AML-193 (cell line): ENCODE data around the gene MYH9.
A peak's percentile ranks its signal among the peaks of the same experiment; 100 is the strongest.
"Not testable (repeated sequence)": the region's sequence is repeated elsewhere in the genome, so short reads cannot be mapped to it uniquely, and the experiment has no call there.

Source experiments
- DNase-seq, 2 experiments: peaks; one replicate each; lab custom pipeline; 2025; lab: John Stamatoyannopoulos, UW

The MYH9 gene

DNA sequence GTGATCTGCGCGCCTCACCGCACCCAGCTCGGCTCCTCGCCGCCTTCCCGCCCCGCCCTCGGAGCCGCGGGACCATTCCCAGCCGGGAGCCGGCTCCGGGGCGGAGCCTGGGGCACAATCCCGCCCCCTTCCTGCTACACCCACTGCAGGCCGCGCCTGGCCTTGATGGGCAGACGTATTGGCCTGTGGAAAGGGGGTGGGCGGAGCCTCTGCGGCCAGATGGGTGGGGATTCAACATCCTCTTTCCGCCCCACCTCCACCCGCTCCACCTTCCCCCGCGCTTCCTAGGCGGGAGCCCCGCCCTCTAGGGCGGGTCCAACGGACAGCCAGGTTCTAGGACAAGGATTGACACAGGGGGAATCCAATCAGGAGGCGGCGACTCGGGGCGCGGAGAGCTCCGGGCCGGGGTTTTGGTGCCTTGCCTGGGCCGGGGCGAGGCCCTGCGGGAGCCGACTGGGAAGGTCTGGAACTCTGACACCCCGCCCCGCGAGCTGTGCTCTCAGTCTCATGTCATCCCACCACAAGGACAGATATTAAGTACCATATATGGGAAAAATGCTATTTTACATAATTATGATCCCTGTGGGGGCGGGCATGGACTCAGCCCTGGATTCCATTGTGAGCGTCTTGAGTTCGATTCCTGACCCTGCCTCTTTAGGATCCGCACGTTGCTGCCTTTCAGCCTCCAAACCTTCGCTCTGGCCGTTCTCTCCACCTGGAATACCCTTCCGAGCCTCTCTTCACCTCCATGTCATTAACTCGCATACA, at the start of gene MYH9:
Gene MYH9, minus strand, starts transcription at position 9 of the 768 bp plus-strand sequence. CDS start 38,731 bp downstream, outside the sequence.
- DNase-seq: peak; percentile 95 to 96

DNA sequence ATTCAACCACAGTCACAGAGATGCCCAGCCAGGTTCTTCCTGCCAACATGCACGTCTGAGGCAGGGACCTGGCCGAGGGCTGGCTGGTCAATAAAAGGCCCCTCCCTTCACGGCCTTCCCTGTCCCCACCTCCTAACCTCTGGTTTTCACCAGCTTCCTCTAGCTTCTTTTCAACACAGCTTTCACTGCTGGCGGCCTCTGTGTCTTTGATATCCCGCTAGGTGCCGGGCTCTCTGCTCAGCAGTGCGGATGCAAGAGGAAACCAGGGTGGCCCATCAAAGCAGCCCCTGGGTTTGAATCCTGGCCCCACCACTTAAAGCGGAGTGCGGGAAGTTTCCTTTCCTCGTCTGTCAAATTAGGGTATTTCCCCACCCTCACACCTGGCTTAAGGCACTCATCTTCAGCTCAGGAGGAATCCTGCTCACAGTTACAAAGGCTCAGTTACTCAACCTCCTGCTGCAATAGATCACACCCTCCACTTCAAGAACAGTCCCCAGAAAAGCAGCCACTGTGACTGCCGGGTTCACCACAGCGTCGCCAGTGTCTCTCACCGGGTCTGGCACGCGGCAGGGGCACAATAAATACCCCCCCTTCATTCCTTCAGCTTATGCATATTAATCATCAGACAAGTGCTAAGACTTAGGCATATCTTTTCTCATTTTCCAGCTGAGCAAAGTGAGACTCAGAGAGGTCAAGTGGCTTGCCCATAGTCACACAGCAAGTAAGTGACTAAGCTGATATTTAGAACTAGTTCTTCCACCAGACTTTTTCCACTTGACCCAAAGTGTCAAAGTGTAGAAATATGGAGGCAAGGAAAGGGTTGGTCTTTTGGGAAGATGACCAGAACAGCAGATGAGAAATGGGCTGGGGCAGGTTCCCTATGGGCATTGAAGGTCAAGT, 48.0 kb upstream of the MYH9 start:
- peak in 1 of 2 experiments; percentile 21 for DNase-seq

DNA sequence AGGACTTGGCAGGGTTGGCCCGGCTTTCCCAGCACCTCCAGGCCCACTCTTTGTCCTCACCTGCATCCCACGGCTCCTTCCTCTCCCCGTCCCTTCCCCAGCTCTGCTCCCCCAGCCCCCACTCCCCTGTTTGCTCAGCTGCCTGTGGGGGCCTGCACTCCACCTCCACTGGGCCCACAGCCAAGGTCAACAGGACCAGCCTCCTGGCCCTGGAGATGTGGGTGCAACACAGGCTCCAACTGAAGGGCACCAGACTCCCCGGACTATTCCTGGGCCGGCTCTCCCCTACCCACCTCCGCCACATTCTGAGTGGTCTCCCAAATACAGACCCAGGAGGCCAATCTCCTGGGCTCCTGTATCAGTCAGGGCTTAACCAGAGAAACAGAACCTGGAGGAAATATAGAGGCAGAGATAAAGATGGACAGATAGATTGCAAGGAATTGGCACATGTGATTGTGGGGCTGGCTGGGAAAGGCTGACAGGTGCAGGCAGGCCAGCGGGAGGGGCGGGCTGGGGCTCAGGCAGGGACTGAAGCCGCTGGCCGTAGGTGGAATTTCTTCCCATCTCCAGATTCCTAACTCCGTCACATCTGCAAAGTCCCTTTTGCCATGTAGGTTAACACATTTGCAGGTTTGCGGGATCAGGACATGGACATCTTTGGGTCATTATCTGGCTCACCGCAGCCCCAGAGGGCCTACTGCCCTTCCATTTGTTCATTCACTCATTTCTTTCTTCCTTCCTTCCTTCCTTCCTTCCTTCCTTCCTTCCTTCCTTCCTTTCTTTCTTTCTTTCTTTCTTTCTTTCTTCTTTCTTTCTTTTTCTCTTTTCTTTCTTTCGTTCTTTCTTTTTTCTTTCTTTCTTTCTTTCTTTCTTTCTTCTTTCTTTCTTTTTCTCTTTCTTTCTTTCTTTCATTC, 45.8 kb upstream of the MYH9 start:
- no peak for DNase-seq

DNA sequence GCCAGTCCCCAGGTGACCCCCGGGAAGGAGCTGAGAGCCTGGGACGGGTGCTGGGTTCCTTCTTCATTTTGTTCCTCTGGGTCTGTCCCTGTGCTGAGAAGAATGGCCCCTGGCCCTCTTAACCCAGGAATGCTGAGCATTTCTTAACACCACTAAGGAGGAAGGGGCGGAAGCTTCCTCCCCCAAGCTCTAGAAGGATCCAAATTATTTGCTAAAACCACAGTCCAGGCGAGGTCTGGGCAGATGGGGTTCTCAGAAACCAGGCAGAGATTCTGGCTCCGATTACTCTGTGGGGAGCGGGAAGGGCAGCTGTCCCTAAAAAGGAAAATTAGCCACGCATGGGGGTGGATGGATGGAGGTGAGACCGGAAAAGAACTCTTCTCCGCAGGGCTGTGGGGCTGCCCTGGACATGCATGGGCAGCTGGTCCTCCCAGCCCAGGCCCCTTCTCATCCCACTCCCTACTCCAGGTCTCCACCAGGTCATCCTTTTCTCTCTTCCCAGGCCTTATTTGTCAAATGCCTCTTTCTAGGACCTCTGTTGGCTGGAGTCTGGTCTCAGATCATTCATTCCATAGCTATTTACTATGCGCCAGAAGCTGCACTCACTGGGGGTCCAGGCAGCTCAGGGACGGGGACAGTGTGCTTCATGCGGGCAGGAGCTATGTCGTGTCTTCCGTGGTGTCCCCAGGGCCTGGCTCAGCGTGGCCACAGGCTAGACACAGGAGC, 45.0 kb upstream of the MYH9 start:
- no peak for DNase-seq

DNA sequence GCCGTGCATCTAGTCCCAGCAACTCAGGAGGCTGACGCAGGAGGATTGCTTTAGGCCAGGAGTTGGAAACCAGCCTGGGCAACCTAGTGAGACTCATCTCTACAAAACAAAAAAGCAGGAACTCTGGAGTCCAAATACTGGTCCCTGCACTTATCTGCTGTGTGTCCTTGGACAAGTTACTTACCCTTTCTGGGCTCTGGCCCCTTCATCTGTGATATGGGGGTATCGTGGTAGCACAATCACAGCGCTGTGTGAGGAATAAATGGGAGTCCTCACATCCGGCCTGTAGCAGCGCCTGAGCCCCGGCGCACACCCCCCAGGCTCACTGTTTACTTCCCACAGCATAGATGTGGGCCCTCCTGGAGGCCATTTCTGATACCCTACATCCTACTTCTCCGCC, 44.2 kb upstream of the MYH9 start:
- DNase-seq: no peak

DNA sequence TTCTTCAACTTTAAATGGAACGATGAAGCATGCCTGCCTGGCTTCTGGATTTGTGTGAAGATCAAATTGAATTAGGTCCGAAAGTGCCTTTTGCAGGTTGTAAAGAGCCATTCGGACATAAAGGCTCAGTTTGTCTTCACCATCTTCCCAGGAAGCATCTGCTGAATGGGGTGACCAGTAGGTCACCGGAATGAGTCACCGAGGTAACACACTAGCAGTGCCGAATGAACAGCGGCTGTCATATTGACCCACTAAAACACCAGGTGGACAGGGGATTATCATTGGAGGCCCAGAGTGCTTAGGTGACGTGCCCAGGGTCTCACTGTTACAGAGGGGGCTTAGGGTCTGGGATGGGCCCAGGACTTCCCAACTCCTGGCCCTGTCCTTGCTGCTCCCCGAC, 43.1 kb upstream of the MYH9 start:
- no peak for DNase-seq

DNA sequence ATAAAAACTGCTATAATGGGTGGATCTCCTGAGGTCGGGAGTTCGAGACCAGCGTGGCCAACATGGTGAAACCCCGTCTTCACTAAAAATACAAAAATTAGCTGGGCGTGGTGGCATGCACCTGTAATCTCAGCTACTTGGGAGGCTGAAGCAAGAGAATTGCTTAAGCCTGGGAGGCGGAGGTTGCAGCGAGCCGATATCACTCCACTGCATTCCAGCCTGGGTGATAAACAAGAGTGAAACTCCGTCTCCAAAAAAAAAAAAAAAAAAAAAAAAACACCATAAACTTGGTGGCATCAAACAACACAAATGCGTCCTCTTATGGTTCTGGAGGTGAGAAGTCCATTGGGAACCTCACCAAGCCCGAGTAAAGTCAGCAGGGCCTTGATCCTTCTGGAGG, 40.2 kb upstream of the MYH9 start:
- DNase-seq: not testable (repeated sequence)

DNA sequence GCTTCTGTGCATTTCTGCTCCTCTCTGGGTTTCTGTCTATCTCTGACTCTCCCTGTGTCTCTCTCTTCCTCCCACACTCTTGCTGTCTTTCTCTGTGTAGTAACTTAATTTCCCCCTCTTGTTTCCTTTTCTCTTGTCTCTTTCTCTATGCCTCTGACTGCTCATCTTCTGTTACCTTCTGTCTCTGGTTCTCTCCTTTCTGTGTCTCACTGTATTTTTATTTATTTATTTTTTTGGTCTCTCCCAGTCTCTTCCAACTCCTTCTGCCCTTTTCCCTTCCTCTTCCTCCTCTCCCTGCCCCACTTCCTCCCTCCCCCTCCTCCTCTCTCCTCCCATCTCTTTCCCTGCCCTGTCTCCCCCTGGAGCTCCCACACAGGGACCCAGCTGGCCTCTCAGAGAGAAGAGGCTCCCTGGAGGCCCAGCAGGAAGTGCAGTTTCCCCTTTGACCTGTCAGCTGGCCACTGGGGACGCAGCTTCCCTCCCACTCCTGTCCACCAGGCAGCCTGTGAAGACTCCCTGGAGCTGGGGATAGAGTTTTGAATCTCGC, 38.3 kb upstream of the MYH9 start:
- peak; percentile 20 to 41 for DNase-seq

DNA sequence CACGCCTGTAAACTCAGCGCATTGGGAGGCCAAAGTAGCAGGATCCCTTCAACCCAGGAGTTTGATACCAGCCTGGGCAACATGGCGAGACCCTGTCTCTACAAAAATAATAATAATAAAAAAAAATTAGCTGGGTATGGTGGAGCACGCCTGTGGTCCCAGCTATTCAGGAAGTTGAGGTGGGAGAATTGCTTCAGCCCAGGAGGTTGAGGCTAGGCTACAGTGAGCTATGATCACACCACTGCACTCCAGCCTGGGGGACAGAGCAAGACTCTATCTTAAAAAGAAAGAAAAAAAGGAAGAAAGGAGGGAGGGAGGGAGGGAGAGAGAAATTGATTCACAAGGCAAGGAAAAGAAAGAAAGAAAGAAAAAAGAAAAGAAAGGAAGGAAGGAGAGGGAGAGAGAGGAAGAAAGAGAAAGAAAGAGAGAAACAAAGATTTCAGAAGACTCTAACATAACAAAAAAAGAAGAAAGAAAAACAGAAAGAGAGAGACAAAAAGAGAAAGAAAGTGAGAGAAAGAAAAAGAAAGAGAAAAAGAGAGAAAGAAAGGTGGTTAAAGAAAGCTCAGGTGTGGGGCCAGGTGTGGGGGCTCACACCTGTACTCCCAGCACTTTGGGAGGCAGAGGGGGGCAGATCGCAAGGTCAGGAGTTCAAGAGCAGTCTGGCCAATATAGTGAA, 37.3 kb upstream of the MYH9 start:
- DNase-seq: peak in 1 of 2 experiments; percentile 35

DNA sequence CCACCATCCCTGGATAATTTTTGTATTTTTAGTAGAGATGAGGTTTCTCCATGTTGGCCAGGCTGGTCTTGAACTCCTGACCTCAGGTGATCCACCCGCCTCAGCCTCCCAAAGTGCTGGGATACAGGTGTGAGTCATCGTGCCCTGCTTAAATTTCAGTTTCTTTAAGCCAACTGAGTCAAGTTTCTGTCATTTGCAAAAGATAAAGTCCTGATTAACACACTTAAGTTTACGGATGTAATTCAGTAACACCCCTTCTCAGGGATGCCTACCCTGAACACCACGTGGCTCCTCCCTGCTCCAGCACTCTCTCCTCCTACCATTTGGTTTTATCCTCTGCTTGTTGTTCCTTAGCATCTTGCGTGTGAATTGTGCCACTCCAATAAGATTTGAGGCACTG, 36.7 kb upstream of the MYH9 start:
- DNase-seq: not testable (repeated sequence)

DNA sequence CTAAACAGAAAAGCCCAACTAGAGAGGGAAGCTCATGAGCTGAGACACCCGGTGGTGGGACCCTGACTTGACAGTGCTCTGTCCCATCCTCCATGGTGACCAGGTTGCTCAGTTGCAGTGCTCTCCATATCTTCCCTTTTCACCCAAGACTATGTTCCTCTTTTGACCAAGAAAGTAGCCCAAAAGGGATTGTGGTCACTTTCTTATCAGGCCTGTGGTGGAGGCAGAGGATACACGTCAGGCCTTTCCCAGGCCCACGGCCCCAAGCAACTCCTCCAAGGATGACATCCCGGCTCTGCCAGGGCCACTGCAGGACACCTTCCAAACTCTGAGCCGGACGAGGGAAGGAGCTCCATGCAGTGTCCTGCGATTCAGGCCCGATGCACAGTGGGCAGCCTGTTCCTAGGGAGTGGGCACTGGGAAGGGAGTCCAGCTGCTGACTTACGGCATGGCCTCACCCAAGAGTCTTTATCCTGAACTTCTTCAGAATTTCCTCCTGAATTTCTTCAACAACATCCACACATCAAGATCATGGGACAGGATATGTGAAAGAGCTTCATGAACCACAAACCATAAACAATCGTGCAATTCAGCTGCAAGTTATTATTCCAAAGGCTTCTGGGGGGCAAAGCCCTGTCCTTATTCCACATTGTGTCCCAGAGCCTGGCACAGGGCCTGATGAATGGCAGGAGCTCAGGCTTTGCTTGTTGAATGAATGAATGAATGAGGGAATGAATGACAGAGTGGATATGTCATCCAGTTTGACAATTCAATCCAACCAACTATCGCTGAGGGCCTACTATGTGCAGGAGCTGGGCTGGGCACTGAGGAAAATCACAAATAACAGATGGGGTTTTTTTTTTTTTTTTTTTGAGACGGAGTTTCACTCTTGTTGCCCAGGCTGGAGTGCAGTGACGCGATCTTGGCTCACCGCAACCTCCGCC, 36.0 kb upstream of the MYH9 start:
- DNase-seq: peak; percentile 59 to 74

DNA sequence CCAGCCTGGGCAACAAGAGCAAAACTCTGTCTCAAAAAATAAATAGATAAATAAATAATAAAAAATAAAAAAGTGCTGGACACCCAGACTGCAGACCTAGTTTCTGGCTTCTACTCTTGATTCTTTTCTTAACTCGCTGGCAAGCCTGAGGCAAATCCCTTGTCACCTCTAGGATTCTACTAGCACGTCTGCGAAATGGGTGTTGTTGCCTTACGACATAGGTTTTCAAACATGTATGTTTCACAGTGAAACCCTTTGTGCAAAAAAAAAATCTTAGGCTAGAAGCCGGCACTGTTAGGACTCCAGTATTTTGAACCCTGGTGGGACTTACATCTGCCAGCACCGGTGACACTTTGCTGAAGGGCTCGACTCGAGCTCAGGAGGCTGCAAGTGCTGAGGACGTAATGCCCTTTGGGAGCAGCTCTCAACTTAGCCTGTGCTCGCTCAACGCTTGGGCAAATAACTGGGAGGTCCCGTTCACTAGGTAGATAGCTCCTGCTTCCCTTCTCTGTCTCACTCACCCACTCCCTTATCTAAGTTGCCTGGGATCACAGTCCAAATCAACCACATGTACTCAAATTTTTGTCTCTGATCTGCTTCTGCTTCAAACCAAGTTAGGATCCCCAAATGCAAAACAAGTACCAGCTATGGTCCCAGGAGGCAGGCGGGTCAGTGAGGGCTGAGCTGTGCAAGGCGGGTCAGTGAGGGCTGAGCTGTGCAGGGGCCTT, 34.7 kb upstream of the MYH9 start:
- no peak for DNase-seq

DNA sequence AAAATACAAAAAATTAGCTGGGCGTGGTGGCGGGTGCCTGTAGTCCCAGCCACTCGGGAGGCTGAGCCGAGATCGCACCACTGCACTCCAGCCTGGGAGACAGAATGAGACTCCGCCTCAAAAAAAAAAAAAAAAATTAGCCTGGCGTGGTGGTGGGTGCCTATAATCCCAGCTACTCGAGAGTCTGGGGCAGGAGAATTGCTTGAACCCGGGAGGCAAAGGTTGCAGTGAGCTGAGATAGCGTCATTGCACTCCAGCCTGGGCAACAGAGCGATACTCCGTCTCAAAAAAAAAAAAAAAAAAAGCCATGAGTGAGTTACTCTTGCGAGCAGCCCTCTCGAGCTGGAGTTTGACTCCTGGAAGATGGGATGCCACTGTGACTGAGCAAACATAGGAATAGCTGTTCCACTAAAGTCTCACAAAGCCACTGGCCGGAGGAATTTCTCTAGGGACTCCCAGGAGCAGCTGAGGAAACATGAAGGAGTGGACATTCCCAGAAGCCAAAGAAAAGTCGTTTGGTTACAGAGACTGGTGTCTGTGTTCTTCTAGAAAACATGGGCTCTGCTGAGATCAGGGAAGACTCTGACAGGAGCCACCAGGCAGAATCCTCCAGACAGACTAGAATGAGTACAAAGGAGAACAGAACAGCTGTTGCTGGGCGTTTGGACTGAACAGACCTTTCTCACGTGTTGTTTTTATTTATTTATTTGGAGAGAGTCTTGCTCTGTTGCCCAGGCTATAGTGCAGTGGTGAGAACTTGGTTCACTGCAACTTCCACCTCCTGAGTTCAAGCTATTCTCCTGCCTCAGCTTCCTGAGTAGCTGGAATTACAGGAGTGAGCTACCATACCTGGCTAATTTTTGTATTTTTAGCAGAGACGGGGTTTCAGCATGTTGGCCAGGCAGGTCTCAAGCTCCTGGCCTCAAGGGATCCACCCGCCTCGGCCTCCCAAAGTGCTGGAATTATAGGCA, 32.4 kb upstream of the MYH9 start:
- DNase-seq: no peak

DNA sequence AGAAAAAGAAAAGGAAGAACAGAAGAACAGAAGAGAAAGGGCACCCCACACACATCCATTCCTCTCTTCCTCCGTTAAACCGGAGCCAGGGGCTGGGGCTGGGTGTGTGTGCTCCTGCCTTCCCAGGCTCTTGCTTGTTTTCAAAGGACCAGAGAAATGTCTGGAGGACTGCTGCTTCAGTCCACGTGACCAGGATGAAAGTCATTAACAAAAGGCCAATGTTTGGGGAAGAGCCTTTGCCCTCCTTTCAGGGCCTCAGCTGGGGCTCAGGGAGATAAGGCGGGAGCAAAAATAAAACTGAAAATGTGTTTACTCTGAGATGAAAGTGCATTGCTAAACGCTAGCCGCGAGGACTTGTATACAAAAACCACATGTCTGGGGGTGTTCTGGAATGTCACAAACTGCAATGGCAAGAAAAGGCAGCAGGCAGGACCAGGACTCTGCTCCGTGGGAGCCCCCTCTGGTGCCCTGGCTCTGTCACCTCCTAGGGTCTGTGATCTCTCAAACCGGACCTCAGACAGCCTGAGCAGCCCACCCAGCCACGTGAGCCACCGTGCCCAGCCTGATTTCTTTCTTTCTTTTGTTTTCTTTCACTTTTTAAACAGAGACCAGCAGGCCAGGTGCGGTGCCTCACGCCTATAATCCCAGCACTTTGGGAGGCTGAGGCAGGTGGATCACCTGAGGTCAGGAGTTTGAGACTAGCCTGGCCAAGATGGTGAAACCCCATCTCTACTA, 31.6 kb upstream of the MYH9 start:
- no peak for DNase-seq

DNA sequence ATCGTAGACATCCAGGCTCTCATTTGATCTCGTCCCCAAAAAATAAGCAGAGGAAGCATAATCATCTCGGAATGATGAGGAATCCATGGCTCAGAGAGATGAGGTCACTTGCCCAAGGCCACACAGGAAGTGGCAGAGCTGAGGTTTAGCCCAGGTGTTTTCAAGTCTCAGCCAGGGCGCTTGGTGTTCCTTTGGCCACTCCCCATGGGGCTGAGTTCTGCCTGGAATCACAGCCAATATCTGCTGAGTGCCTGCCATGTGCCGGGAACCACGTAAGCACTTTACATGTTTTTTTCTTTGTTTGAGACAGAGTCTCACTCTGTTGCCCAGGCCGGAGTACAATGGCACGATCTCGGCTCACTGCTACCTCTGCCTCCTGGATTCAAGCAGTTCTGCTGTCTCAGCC, 29.5 kb upstream of the MYH9 start:
- DNase-seq: no peak

DNA sequence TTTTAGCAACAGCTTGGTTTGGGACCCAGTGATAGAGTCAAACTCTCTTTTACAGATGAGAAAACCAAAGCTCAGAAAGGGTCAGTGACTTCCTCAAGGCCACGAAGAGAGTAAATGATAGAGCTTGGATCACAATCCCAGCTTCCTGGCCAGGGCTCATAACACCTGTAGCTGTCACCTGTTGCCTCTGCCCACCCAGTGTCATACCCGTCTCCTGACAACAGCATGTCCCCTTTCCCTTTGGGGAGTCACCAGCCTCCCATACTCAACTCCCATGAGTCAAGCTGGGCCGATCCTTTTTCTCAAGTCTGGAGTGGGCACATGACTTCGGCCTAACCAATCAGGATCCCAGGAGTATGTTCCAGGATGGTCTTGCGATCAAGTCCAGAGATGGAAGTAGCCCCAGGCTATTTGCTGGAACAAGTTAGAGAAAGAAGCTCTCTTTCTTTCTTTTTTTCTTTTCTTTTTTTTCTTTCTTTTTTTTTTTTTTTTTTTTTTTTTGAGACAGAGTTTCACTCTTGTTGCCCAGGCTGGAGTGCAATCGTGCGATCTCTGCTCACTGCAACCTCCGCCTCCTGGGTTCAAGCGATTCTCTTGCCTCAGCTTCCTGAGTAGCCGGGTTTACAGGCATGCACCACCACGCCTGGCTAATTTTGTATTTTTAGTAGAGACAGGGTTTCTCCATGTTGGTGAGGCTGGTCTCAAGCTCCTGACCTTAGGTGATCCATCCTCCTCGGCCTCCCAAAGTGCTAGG, 27.8 kb upstream of the MYH9 start:
- no peak for DNase-seq
